KG1 (cell line): ENCODE results near the gene ABLIM1.
"Not testable (repeated sequence)": the region's sequence is repeated elsewhere in the genome, so short reads cannot be mapped to it uniquely, and the experiment has no call there.

Experiments used
- DNase-seq: peaks from one replicate; lab custom pipeline; 2025; lab: John Stamatoyannopoulos, UW

Gene ABLIM1

GRCh38 chr10:114658175-114658574, at the start of gene ABLIM1:
ABLIM1 (minus strand) TSS chr10:114658275; CDS start chr10:114658200, 75 bp downstream.
- DNase-seq, result no peak

DNA sequence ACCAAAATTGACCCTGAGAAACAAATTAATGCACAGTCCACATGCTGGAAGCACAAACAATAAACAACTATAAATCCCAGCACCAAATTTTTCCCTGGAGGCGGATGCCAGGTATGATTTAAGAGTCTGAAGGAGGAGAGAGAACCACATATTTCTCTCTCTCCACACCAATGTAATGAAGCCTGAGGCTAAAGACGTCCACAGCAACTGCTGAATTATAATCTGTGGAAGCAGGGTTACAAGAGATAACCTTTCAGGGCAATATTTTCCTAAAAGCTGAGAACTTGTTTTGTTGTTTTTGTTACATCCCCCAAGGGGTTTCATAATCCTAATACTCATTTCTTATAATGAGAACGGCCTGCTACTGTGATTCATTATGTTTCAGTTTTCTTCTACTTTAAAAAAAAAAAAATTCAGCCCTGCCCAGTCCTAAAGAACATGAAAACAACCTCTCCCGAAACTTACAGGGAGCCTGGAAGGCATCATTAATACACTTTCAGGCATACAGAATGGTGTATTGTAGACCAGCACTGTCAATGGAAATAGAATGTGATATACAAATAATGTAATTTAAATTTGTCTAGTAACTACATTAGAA, 48.5 kb upstream of the ABLIM1 start:
- no peak for DNase-seq

DNA sequence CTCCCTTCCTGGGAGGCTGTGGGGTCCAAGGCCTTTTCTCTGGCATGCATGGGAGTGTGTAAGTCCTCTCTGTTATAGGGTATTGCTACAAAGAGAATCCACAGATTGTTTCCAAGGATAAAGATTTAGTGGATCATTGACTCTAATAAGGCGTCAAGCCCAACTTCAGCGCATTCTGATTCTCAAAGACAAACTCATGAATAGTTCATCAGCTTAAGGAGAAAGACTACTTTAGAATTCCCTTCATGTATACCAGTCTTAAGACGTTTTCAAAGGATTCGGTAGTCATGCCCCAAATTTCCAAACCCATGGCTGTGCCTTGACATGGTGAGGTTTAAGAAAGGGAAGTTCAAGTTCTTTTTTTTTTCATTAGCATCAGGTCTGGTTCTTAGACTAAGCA, 46.6 kb upstream of the ABLIM1 start:
- DNase-seq, result no peak

DNA sequence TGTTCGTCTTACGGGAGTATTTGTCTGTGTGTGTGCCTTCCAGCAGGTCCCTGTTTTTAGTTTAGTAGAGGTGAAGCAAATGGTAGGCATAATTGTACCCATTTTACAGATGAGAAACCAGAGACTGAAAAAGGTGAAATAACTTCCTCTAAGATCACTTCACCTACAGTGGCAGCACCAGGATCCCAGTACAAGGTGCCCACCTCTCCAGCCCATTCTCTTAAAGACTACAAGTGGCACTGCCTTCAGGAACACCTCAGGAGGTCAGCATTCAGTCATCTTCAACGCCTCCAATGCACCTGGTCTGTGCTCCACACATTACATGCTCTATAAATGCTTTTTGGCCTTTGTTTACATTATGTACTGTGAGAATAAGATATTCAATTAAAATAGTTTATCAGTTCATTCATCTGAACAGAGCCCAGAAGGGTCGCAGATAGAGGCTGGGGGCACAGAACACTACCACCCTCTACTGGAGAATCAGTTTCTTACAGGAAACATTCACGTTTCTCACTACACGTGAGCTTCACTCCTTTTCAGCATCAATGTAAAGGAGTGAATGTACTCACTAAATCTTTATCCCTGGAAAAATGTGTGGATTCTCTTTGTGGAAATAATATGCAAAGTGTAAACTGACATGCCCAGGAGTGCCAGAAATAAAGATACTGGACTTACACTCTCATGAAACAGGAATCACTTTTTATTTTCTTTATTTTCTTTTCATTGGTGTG, 45.5 kb upstream of the ABLIM1 start:
- DNase-seq, result no peak

GRCh38 chr10:114698271-114699061, 40.4 kb upstream of the ABLIM1 start:
- no peak for DNase-seq

GRCh38 chr10:114697061-114697598, 39.1 kb upstream of the ABLIM1 start:
- DNase-seq, result no peak

- not testable (repeated sequence) for DNase-seq
These were observed 38.2 kb upstream of the ABLIM1 start for GRCh38 chr10:114696301-114696700.

DNA sequence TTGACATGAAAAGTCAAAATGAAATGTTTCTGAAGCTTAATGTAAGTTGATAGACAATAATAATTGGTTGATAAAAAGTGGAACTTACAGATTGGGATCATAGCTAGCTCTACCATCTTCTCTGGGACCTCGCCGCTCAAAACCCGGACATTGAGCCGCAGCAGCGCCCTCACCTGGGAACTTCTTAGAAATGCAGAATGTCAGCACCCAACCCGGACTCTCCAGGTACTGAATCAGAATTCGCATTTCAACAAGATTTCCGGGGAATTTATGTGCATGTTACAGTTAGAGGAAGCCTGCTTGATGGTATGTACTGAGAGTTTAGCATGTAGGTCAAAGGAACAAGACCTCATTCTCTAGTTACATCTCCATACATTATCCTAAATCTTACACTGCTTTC, 36.7 kb upstream of the ABLIM1 start:
- no peak for DNase-seq

- DNase-seq, result no peak
These were observed 36.0 kb upstream of the ABLIM1 start for GRCh38 chr10:114694062-114694461.

DNA sequence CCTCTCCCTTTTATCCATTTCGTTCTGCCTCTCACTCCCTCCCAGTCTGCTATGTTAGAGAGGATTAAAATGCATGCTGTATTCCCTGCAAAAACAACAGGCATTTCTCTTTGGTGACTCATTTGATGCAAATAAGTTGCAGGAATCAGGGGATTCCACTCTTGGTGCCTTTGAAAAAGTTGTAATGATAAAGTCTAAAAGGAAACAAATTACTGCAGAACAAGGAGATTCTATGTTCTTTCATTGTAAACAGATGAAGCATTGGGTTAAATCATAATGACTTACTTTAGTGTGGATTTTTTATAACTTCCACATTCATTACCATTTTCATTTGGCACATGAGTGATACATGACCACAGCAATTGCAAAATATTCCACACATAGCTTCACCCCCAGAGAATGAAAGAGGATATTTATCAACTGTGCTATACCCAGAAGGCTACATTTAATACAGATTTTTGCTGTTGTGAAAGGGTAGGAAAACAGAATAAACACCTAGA, 33.4 kb upstream of the ABLIM1 start:
- DNase-seq, result no peak

DNA sequence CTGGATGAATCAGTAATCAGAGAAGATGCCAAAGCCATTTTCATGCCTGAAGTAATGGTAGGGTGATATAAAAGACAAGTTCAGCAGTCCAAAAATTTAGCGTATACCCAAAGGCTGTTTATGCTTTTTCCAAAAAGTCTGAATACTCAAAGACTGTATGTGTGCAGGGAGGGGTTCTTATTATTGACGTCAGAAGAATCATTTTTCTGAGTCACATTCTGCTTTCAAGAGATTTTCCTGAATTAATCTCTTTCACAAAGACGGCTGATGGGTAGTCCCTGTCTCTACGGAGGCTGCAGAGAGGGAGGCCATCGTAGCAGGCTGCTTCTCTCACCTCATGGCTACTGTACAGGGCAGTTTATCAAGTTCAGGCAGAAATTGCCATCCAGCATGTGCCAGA, 30.7 kb upstream of the ABLIM1 start:
- no peak for DNase-seq

GRCh38 chr10:114687459-114687858, 29.4 kb upstream of the ABLIM1 start:
- no peak for DNase-seq

GRCh38 chr10:114686013-114686412, 27.9 kb upstream of the ABLIM1 start:
- DNase-seq, result no peak

DNA sequence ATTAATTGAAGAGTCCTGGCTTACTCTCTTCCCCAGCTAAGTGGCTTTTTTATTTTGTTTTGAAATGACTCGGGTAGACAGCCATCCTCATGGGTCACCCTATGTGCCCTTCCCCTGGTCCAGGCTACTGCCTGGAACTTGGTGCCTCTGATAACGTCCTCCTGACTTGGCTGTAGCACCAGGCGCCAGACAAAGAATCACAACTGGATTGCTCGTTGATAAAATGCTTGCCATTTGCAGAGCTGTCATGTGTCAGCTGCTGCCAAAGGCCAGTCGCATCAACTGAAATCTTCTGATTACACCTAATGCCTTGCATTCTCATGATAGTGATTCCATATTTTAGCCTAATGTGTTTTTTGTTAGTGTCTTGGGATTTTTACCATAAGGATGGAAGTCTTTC, 27.4 kb upstream of the ABLIM1 start:
- DNase-seq, result no peak

- no peak for DNase-seq
These were observed 26.7 kb upstream of the ABLIM1 start for GRCh38 chr10:114684822-114685209.

- DNase-seq, result no peak
These were observed 26.2 kb upstream of the ABLIM1 start for GRCh38 chr10:114684084-114684821.

- DNase-seq, result no peak
These were observed 25.5 kb upstream of the ABLIM1 start for GRCh38 chr10:114683593-114683992.

DNA sequence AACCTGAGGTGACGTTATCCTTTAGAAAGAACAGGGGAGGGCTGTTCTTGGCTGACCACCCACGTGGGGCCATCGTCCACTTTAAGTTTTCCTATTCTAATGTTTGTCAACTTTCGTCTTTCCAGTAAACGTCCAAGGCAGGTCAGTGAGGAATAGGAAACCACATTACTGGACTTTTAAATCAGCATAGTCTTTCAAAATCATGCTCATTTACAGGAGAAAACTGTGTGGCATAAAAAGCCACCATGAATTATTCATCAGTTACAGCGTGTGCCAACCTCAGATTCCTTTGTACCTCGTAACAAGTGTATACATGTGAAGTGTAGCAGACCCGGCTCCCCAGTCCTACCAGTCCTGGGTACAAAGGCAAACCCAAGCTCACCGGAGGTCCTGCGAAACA, 25.1 kb upstream of the ABLIM1 start:
- no peak for DNase-seq

GRCh38 chr10:114682532-114682931, 24.5 kb upstream of the ABLIM1 start:
- DNase-seq, result no peak

DNA sequence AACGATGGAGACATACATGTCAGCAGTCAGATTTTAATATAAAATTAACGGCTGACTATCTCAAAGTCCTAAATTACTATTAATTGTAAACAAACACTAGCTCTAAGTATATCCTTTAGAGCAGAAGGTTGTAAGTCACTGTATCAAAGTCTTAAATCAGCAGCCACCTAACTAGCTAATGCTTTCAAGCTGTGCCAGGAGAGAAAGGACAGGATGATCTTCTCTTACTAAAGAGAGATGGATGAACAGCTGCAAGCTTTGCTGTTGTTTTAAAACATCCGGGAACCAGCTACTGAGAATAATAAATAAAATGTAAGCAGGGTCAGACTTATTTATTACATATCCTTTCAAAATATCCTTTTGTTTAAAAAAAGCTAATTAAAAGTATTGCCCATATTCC, 24.0 kb upstream of the ABLIM1 start:
- DNase-seq, result no peak

DNA sequence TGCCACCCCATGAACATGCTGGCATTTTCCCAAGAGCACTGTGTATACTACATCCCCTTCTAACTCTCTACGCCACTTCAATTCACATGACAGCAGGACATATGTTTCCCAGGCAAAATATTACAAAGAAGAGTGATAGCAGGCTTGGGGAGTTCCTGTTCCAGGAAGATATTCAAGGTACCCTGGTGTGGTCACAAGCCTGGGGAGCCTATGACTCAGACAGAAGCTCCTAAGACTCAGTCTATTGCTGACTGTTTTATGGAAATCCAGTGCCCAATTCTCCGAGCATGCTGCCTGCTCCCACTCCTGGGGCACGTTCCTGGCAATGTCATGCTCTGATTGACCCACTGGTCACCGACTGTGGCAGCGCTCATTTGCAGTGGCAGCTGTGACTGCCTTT, 23.5 kb upstream of the ABLIM1 start:
- DNase-seq, result no peak

- DNase-seq, result no peak
These were observed 22.6 kb upstream of the ABLIM1 start for GRCh38 chr10:114680543-114681117.
